Activated gamma-delta T cell treated with Interleukin-2 at 50 U/mL for 16 hours (primary cell): Measurements from ENCODE around the gene FEZF1.

ENCODE experiments used
- DNase-seq: peaks from one replicate; pipeline ENCODE4 v3.0.0-alpha.2; 2020

The FEZF1 gene

DNA sequence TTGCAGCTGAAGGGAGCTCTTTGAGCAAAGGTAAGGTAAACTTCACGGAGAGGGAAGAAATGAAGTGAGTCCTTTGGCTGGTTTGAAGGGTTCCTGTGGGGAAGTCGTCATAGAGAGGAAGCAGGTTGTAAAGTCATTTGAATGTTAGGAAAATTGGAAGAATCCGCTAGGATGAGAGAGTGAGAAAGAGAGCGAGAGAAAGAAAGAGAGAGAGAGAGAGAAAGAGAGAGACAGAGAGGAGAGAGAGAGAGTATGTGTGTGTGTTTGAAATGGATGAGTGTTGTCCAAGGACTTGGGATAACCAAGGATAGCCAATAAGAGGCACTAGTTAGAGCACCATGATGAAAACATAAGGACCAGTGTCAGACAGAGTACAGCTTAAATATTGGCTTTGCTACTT, 43.1 kb downstream of the FEZF1 start:
- no peak for DNase-seq

DNA sequence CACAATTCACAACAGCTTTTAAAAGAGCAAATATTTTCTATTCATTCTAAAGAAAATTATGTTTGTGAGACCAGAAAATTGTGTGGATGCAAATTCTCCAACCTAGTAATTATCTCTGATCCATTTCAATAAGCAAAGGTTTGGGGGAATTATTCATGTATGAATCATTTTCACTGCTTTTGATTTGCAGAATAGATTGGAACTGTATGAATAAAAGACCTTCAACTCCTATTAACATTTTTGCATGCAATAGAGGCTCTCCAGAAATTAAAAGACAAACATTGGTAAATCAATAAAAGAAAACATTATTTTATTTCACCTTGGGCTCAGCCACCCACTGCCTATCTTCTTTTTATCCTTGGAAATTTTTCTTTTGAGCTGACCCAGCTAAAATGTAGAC, 43.5 kb downstream of the FEZF1 start:
- no peak for DNase-seq

- DNase-seq = no peak
Observed at GRCh38 chr7:122260336-122260735, 44.2 kb downstream of the FEZF1 start.

- DNase-seq = no peak
Observed at GRCh38 chr7:122258971-122259370, 45.6 kb downstream of the FEZF1 start.

DNA sequence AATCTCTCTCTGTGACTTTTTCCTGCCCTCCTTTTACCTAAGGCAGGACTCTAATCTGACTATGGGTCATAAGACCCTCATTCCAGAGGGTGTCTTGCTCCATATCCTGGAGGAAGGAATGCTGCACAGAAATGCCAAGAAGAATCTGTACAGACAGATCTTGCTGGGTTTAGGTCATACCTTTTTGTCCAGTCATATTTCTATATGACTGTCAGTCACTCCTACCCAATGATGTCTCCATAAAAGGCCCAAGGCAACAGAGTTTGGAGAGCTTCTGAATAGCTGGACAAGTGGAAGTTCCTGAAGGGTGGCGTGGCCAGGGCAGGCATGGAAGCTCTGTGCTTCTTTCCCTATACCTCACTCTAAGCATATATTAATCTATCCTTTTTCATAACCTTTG, 47.5 kb downstream of the FEZF1 start:
- no peak for DNase-seq

DNA sequence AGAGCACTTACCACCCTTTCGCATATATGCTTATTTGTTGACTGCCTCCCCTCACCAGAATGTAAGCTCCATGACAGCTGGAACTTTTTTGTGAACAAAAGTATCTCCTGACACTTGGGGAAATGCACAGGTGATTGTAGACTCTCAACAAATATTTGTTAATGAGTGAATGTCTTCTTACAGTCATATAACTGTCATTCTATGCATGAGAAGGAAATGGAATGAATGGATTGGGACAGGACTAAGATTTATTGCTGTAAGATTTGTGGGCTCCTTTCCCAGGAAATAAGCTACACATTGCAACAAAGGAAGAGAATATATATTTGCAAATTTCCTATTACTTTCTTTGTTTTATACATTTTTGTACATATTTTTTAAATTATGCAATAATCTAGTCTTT, 48.5 kb downstream of the FEZF1 start:
- DNase-seq = no peak

GRCh38 chr7:122255454-122255853, 49.1 kb downstream of the FEZF1 start:
- no peak for DNase-seq
